Measurements from ENCODE around the gene TNK2.

DNA sequence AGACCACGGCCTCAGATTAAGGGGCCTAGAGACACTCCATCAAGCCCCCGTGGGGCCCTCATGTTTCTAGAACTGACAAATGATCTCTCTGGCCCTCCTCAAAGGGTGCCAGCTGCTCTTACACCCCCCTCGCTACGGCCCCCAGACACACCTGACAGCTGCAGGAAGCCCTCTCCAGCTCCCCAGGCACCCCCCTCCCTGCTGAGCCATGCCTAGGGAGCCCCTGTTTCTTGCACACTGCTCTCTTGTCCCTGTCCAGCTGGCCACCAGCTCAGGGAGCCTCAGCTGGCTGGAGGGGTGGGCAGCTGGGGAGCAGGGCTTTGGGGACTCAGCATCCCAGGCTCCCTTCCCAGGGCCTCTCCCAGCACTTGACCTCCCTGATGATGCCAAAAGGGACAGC lies 14.8 kb downstream of the TNK2 start:
- TF ChIP-seq, protein P1, sequence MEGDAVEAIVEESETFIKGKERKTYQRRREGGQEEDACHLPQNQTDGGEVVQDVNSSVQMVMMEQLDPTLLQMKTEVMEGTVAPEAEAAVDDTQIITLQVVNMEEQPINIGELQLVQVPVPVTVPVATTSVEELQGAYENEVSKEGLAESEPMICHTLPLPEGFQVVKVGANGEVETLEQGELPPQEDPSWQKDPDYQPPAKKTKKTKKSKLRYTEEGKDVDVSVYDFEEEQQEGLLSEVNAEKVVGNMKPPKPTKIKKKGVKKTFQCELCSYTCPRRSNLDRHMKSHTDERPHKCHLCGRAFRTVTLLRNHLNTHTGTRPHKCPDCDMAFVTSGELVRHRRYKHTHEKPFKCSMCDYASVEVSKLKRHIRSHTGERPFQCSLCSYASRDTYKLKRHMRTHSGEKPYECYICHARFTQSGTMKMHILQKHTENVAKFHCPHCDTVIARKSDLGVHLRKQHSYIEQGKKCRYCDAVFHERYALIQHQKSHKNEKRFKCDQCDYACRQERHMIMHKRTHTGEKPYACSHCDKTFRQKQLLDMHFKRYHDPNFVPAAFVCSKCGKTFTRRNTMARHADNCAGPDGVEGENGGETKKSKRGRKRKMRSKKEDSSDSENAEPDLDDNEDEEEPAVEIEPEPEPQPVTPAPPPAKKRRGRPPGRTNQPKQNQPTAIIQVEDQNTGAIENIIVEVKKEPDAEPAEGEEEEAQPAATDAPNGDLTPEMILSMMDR (IDR thresholded peaks at IDR 0.05; ENCODE audit: insufficient read depth, low read length, poor library complexity, severe bottlenecking): no peak
- no peak for TF ChIP-seq EZH2phosphoT487 (conservative IDR thresholded peaks at IDR 0.05; ENCODE audit: low read length)
